Measurements from ENCODE around the gene AK6.

The AK6 gene

GRCh38 chr5:69305512-69305911, 63.8 kb downstream of the AK6 start:
- Histone ChIP-seq H3K9me3 (ENCODE audit: control extremely low read depth in 1 of 5, control insufficient read depth in 4 of 5, insufficient read depth in 2 of 5, low read depth in 1 of 5, low read length in 4 of 5) (peaks cover 0 to 14% (median 10%) of the 10 kb centered on the region in 5 experiments), H3K4me1 (ENCODE audit: control extremely low read depth in 1 of 4, control insufficient read depth in 4 of 4, insufficient read depth in 4 of 4, low read length in 3 of 4) (no peaks in the 10 kb centered on the region), H3K4me3 (ENCODE audit: control insufficient read depth in 1 of 7, extremely low read depth in 1 of 7, insufficient read depth in 4 of 7, low read depth in 2 of 7, low read length in 6 of 7) (no peak overlapping the region), H3K27ac (ENCODE audit: insufficient read depth in 1 of 2, low read depth in 1 of 2, low read length in 2 of 2, poor library complexity in 1 of 2, severe bottlenecking in 2 of 2) (no peak overlapping the region), H3K36me3 (ENCODE audit: control insufficient read depth in 4 of 4, insufficient read depth in 4 of 4, low read length in 3 of 4) (peaks cover 9 to 64% (median 16%) of the 10 kb centered on the region in 4 experiments), H3K27me3 (replicated peaks in 2 of 5; ENCODE audit: control insufficient read depth in 4 of 5, insufficient read depth in 5 of 5, low read length in 4 of 5) (no peaks in the 10 kb centered on the region)
- POLR2A ChIA-PET, result no interaction called here
- DNase-seq, result no peak
- CTCF ChIA-PET, result no interaction called here
- 96% methylated on average over 5 of the region's 8 CpGs for WGBS (ENCODE audit: insufficient coverage)
